Measurements from ENCODE around the gene TUBB6.

TUBB6 gene

GRCh38 chr18:12307701-12308385 lies at the start of gene TUBB6:
TSS of gene TUBB6 (plus strand) at chr18:12308241. CDS start at chr18:12308293, 52 bp downstream.
- DNase-seq (ENCODE audit: low read depth) = no peak

GRCh38 chr18:12258719-12259705 lies 49.0 kb upstream of the TUBB6 start:
- DNase-seq (ENCODE audit: low read depth) = no peak

- DNase-seq (ENCODE audit: low read depth) = no peak
Measured at GRCh38 chr18:12262748-12263147, 45.3 kb upstream of the TUBB6 start.

- no peak for DNase-seq (ENCODE audit: low read depth)
Measured at GRCh38 chr18:12264864-12265263, 43.2 kb upstream of the TUBB6 start.

- DNase-seq (ENCODE audit: low read depth) = peak; percentile 14
Measured at GRCh38 chr18:12271376-12272235, 36.4 kb upstream of the TUBB6 start.

GRCh38 chr18:12274793-12275192 lies 33.2 kb upstream of the TUBB6 start:
- no peak for DNase-seq (ENCODE audit: low read depth)

GRCh38 chr18:12276736-12277554 lies 31.1 kb upstream of the TUBB6 start:
- DNase-seq (ENCODE audit: low read depth) = no peak

- no peak for DNase-seq (ENCODE audit: low read depth)
Measured at GRCh38 chr18:12278215-12278671, 29.8 kb upstream of the TUBB6 start.

GRCh38 chr18:12278741-12279682 lies 29.0 kb upstream of the TUBB6 start:
- no peak for DNase-seq (ENCODE audit: low read depth)

GRCh38 chr18:12279781-12280531 lies 28.1 kb upstream of the TUBB6 start:
- no peak for DNase-seq (ENCODE audit: low read depth)

- no peak for DNase-seq (ENCODE audit: low read depth)
Measured at GRCh38 chr18:12281861-12282260, 26.2 kb upstream of the TUBB6 start.

GRCh38 chr18:12282442-12283039 lies 25.5 kb upstream of the TUBB6 start:
- no peak for DNase-seq (ENCODE audit: low read depth)

GRCh38 chr18:12283256-12283655 lies 24.8 kb upstream of the TUBB6 start:
- DNase-seq (ENCODE audit: low read depth) = no peak

GRCh38 chr18:12283666-12284065 lies 24.4 kb upstream of the TUBB6 start:
- no peak for DNase-seq (ENCODE audit: low read depth)

- no peak for DNase-seq (ENCODE audit: low read depth)
Measured at GRCh38 chr18:12287131-12287681, 20.8 kb upstream of the TUBB6 start.

- no peak for DNase-seq (ENCODE audit: low read depth)
Measured at GRCh38 chr18:12287684-12288402, 20.2 kb upstream of the TUBB6 start.

GRCh38 chr18:12288403-12288755 lies 19.7 kb upstream of the TUBB6 start:
- no peak for DNase-seq (ENCODE audit: low read depth)

- no peak for DNase-seq (ENCODE audit: low read depth)
Measured at GRCh38 chr18:12290086-12290485, 18.0 kb upstream of the TUBB6 start.
